ENCODE results near the gene ARHGEF5.
"Not testable (repeated sequence)": the region's sequence is repeated elsewhere in the genome, so short reads cannot be mapped to it uniquely, and the experiment has no call there.

ARHGEF5 gene

DNA sequence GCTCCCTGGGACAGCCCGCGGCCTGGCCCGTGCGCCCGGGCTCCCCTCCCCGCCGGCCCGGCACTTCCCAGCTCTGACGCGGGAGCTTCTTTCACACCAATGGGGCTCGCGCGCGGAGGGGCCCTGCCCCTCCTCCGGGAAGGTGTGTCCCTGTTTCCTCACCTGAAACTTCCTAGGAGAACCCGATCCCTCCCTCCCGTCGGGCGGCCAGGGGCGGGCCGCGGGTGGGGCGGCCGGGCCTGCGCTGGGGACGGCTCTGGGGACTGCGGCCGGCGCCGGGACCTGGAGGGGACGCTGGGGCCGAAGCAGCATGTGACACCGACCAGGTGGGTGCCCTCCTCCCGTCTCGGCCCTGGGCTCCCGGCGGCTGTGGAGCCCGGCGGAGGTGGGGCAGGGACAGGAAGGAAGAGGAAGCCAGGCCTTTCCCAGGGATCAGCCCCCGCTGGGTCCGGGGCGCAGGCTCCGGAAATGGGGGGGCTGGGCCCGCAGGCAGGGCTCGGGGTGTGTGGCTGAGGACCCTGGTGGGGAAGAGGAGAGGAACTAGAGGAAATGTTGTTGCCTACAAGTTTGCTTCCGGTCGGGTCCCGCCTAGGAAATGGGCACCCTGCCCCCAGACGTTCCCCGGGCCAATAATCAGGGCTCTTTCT lies at the start of gene ARHGEF5:
ARHGEF5 (plus strand) TSS at position 227 of the 647 bp plus-strand sequence. CDS start 7,268 bp downstream, outside the sequence.
- DNase-seq, result not testable (repeated sequence)

DNA sequence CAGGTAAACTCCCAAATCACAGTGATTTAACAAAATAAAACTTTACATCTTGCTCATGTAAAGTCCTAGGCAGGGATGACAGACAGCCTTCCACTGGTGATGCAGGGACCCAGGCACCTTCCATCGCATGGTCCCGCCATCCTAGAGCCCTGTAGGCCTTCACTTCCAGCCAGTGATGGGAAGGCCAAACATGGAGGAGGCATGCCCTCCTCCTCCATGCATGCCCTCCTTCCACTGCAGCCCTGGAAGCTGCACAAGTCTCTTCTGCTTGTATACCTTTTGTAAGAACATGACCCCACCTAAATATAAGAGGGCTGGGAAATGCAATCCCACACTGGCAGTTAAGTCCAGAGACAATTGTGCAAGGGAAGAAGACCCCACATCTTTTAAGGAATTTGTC lies 45.5 kb upstream of the ARHGEF5 start:
- not testable (repeated sequence) for DNase-seq

- not testable (repeated sequence) for DNase-seq
Measured at GRCh38 chr7:144311218-144311617, 44.0 kb upstream of the ARHGEF5 start.

DNA sequence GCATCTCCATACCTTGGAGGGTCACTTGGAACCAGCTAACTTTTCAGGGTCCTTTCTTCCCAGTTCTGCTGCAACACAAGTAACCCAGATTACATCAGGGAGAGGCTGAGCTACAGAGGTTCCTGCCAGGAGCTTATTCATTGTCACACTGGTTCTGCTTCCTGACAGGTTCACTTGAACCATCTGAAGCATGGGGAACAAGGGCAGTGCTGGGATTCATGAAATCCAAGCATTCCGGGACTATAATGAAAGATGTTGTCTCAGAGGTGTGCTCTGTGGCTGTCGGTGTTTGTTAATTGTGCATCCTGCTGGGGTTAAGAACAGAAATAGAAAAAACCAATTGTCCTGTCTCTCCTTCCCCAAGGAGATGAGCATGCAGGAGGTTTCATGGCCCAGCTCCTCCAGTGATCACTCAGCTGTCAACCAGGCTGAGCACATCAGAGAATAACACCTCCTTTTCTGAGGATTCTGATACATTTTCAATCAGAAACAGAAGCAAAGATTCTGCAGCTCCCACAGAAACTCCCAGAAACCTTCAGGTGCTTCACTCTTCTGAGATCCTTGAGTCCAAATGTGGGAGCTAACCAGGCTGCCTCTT lies 43.2 kb upstream of the ARHGEF5 start, which contains the start of gene OR2A1:
OR2A1 (plus strand) TSS at position 548 of the 598 bp plus-strand sequence. CDS start 5,706 bp downstream, outside the sequence.
- not testable (repeated sequence) for DNase-seq

DNA sequence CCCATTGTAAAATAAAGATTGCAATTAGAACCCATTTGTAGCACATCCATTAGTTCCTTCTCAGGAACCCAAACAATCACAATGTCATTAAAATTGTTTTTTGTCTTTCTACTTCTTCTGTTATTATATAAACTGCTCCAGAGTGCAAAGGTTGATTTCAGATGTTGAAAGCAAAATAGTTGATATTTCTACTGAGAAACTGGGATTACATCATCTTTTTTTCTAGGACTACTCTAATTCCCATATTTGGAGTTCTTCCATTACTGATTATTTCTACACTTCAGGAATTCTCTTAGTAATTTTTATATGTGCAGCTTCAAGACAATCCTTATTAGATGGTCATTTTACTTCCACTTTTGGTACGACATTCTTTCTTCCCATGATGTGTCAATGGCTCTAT lies 37.7 kb upstream of the ARHGEF5 start:
- DNase-seq, result not testable (repeated sequence)

DNA sequence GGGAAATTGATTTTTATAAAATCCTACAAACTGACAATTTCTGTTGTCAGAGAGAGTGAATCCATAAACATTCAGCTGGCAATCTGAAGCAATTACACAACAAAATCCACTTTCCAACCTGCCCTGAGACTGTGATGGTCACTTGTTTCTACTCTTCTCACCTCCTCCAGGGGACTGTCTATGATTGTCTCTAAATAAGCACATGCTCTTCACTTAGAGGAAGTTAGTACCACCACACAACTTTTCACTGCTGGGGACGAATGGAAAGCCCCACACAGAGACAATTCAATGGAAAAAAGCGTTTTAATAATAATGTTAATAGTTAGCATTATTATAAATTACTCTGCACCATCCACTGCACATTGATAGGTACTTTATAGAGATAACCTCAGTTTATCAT lies 35.7 kb upstream of the ARHGEF5 start:
- DNase-seq, result not testable (repeated sequence)

- not testable (repeated sequence) for DNase-seq
Measured at GRCh38 chr7:144321677-144322206, 33.5 kb upstream of the ARHGEF5 start.

- not testable (repeated sequence) for DNase-seq
Measured at GRCh38 chr7:144323359-144323758, 31.8 kb upstream of the ARHGEF5 start.

GRCh38 chr7:144325868-144326267 lies 29.3 kb upstream of the ARHGEF5 start:
- DNase-seq, result not testable (repeated sequence)

DNA sequence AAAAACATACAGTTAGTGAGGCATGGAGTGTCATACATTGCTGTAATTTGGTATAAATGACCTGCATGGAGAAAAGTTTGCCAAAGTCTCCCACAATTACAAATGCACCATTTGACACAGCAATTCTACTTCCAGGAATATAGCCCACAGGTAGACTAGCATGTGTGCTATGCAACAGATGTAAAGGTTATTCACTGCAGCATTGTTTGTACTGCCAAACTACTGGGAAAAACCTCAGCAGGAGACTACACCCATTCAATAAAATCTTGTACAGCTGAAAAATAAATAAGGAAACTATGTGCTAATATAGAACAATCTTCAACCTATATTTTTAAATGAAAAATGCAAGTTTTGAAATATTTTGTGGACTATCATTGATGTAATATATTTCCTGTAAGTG lies 25.2 kb upstream of the ARHGEF5 start:
- DNase-seq, result not testable (repeated sequence)

GRCh38 chr7:144331221-144331995 lies 23.8 kb upstream of the ARHGEF5 start:
- DNase-seq, result not testable (repeated sequence)

- not testable (repeated sequence) for DNase-seq
Measured at GRCh38 chr7:144331996-144332288, 23.3 kb upstream of the ARHGEF5 start.

DNA sequence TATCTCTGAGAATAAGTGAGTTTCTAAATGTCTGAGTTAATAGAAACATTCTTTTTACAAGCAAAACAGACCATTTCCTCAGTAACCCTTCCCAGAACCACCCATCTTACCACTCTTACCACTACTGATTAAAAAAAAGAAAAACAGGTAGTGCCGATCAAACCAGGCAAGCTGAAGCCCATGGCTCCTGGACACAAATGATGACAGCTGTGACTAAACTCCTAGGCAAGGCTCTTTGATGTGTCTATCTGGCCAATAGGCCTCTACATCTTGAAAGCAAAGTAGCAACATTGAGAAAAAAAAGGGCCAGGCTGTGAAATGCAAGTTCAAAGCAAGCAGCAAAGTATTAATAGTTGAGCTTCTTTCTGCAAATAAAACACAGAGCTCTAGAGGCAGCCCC lies 6.6 kb upstream of the ARHGEF5 start:
- not testable (repeated sequence) for DNase-seq

DNA sequence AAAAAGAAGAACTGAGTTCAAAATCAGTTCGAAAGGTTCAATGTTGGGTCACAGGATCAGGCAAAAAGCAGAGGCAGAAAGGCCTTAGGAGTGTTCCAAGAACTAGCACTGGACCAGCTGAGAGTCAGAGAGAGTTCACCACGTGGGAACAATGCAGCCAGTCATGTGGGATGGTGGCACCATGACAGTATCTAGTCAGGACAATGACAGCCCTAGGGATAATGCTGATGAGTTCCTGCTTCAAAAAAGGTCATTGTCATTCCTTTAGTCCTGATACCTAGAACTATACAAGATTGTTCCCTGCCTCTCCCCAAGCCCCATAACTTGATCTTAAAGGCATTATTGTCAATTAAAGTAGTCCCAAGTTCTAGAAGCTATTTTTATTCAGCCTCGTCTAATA lies 3.5 kb upstream of the ARHGEF5 start:
- not testable (repeated sequence) for DNase-seq

- DNase-seq, result not testable (repeated sequence)
Measured at GRCh38 chr7:144356185-144356584, 983 bp downstream of the ARHGEF5 start.

GRCh38 chr7:144356860-144357259 lies 1.7 kb downstream of the ARHGEF5 start:
- DNase-seq, result not testable (repeated sequence)

DNA sequence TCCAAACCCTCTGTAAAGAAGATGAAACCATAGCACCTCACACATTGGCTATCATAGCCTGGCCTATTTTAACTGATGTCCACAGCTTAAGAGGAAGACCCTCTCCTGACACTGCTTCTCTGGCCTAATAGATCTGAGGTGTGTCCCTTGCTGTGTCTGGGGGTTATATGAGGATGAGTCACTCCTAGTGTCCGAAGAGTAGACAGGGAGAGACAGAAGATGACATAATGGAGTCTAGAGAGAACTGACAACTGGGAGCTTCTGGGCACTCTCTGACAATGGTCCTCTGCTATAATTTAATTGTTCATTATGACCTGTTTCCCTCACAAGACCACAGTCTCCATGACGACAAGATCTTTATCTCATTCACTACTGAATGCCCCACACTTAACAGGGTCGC lies 6.9 kb downstream of the ARHGEF5 start:
- not testable (repeated sequence) for DNase-seq

GRCh38 chr7:144365523-144365922 lies 10.3 kb downstream of the ARHGEF5 start:
- DNase-seq, result not testable (repeated sequence)

DNA sequence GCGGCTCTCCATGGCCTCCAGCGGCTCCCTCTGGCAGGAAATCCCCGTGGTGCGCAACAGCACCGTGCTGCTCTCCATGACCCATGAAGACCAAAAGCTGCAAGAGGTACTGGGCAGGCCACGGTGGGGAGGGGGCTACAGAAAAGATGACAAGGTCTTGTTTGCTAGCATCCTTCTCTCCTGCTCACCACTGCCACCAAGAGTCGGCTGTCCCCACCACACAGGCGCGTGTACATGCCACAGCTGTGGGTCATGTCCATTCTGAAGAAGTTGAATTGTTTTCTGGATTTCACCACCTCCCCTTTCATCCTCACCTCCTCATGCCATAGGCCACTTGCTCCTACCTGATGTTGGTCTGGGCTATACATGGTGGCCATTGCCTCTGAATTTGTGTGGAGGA lies 12.0 kb downstream of the ARHGEF5 start:
- DNase-seq, result not testable (repeated sequence)

GRCh38 chr7:144369221-144369620 lies 14.0 kb downstream of the ARHGEF5 start:
- not testable (repeated sequence) for DNase-seq

DNA sequence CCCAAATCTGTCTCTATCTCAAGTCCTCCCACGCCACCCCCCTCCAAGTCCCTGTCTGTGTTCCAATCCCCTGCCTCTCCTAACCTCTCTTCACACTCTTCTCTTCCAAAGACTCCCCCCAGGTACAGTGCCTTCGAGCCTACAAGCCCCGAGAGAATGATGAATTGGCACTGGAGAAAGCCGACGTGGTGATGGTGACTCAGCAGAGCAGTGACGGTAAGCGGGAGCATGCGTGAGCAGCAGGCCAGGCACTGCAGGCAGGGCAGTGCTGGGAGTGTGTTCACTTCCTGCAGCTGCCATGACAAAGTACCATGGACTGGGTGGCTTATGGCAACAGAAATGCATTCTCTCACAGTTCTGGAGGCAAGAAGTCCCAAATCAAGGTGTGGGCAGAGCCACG lies 23.4 kb downstream of the ARHGEF5 start:
- no peak for DNase-seq

- DNase-seq, result no peak
Measured at GRCh38 chr7:144379776-144380384, 24.7 kb downstream of the ARHGEF5 start.

- no peak for DNase-seq
Measured at GRCh38 chr7:144384071-144384470, 28.9 kb downstream of the ARHGEF5 start.
